ENCODE results near the gene PNPLA2.

The PNPLA2 gene

DNA sequence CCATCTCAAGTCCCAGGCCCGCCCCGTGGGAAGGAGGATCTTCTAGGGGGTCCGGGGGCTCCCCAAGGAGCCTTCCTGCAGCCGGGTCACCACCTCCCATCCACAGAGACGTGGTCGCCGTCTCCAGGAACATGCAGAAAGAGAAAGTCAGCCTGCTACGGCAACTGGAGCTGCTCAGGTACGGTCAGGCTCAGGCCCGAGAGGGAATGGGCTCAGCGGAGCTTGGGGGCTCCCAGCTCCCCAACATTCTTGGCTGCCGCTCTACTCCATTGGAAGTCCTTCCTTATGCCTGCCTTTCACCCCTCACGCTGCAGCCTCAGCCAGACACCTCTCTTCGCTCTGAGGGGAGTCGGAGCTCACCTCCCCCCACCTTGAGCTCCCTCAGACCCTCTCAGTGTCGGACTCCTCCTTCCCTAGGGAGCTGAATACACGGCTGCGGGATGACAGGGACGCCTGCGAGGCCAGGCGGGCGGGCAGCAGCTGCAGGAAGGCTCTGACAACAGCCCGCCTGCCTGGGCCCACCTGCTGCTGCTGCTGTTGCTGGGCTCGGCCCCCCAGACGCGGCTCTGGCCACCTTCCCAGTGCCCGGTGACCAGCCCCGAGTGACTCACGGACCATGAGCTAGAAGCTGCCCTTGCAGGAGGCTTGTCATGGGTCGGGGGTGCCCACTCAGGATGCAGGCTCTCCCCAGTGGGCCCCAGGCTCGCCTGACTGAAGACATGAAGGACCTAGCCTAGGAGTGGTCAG, 12.6 kb downstream of the PNPLA2 start:
- no peak for DNase-seq (ENCODE audit: low spot score)

DNA sequence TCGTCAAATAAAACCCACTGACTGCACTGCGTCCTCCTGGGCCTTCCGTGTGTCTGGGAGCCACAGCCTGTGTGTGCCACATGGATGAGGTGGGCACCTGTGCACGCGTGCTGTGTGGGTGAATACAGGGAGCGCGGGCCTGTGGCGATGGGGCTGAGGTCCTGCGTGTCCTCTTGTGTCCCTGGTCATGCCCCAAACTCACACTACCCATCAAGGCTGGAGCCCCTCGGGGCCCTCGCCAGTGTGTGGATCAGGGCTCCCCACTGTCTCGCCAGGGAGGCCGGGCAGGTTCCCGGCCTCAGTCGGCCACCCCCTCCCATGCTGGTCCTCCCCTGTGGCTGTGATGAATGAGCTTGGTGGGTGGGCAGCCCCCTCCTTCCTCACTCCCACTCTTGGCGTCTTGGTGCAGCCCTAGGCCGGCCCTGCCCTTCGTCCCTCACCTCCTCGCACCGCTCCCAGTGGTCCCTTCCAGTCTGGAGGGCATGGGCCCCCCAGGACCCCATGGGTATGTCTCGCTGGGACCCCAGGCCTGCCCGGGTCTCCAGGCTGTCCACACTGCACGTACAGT, 13.3 kb downstream of the PNPLA2 start:
- no peak for DNase-seq (ENCODE audit: low spot score)

DNA sequence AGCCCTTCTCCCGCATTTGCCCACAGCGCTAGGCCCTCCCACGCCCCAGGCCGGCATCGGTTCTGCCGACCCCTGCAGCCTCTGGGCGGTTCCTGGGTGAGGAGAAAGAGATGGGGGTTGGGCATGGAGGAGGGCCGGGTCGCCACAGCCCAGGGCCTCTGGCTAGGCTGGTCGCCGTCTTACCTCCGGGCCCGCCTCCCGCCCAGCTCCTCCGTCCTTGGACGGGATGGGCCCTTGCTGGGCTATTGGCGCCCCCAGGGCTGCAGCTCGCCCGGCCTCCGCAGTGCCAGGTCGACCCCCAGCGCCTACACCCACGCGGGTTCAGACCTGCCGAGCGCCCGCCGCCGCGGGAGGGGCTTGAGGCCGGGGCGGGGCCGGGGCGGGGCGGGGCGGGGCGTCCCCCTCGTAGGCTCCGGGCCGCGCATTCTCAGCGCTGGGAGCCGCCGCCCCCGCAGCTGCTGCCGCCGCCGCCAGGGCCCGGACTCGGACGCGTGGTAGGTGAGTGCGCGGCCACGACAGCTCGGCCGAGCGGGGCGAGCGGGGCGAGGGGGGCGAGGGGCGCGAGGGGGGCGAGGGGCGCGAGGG, 13.9 kb downstream of the PNPLA2 start, which contains the start of gene CD151:
TSS of gene CD151 (plus strand) at position 424 of the 585 bp plus-strand sequence. CDS start 3,118 bp downstream, outside the sequence.
- DNase-seq (ENCODE audit: low spot score) = peak; percentile 91

DNA sequence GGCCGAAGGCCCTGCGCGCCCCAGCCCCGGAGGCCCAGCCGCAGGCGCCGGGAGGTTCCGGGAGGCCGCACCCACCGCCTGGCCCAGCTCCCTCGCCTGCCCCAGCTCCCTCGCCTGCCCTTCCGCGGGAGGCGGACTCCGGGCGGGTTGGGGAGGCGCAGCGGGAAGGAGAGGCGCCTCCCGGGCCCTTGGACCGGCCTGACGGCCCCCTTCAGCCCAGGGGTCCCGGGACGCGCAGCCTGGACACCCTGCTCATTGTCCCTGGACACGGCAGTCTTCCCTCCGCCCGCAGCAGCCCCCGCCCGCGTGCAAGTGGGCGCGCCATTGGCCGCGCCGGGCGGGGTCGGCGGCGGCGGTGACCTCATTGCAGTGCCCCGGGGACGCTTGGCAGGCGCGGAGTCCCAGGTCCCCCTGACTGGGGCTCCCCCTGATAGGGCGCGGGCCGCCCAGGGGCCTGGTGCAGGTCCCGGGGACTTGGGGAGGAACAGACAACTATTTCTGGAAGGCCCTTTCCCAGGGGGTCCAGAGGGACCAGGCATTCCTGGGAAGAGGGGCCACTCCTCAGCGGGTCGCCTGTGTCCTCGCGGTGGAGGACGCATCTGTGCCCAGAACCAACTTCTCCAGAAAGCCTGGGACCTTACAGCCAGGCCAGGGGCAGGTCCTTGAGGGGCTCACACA, 14.5 kb downstream of the PNPLA2 start:
- DNase-seq (ENCODE audit: low spot score) = peak; percentile 76

DNA sequence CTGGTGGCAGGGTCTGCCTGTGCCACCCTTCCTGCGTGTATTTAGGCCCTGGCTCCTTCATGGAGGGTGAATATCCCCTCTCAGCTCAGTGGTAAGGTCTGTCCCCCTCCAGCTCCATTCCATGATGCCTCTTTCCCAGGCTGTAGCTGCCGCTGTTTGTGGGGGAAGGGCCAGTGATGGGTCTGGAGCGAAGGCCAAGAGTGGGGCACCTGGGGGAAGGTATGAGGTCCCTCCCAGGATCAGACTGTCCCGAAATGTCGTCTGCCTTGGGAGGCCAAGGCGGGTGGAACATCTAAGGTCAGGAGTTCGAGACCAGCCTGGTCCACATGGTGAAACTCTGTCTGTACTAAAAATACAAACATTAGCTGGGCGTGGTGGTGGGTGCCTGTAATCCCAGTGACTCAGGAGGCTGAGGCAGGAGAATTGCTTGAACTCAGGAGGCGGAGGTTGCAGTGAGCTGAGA, 15.2 kb downstream of the PNPLA2 start:
- no peak for DNase-seq (ENCODE audit: low spot score)

DNA sequence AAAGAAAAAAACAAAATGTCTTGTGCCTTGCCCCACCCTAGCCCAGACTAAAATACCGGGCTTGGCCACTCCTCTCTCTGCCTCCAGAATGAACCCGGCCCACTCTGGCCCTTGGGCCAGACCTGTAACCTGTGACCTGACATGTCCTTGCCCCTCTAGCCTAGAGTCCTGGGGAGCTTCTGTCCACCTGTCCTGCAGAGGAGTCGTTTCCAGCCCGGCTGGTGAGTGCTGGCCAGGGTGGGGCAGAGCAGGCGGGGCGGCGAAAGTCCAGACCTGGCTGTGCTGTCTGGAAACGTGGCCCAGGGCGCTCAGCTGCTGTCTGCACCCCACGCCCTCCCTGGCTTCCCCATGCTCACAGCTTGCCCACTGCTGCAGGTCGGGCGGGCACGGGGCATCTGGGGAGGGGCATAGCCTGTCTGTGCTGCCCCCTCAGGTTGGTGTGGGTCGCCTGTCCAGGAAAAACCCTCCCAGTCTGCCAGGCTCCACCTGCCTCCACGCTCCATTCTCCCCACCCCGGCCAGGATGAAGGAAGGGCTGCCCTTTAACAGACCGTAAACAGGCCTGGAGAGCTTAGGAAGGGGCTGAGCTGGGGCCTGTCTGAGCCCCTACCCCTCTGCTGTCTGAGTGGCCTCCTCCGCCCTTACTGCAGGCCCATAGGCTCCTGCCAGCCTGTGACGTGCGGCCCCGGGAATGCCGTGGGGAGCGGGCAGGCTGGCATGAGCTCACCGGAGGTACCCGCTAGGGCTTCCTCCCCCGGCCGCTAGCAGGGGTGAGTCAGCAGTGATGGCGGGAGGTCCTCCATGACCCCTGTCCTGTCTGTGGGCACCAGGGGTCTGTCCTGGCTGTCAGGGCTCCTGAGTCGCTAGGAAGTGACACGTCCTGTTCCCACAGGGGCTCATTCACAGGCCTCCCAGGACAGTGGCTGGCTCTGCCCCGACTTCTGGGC, 15.9 kb downstream of the PNPLA2 start:
- DNase-seq (ENCODE audit: low spot score) = peak; percentile 83

DNA sequence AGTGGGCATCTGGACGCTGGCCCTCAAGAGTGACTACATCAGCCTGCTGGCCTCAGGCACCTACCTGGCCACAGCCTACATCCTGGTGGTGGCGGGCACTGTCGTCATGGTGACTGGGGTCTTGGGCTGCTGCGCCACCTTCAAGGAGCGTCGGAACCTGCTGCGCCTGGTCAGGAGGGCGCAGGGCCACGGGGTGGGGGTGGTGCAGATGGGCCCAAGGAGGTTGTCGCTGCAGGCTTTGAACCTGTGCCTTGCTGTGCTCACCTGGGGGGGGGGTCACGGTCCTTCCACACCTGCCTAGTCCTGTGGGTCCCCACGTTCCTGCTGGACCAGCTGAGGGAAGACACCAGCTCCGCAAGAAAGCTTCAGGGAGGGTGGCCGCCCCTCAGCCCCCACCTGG, 17.6 kb downstream of the PNPLA2 start:
- no peak for DNase-seq (ENCODE audit: low spot score)

DNA sequence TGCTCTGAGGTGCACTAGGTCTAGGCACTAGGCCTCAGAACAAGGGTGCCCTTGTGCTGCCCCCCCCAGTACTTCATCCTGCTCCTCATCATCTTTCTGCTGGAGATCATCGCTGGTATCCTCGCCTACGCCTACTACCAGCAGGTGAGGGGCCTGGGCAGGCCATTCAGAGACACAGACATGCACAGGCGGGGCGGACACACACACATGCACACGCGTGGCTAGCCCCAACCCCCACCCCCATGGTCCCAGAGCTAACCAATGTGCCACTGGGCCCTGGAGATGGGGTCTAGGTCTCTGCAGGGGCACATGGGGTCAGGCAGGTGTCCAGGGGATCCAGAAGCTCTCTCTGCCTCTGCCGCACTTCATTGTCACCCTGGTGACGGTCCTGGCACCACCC, 18.0 kb downstream of the PNPLA2 start:
- DNase-seq (ENCODE audit: low spot score) = no peak

DNA sequence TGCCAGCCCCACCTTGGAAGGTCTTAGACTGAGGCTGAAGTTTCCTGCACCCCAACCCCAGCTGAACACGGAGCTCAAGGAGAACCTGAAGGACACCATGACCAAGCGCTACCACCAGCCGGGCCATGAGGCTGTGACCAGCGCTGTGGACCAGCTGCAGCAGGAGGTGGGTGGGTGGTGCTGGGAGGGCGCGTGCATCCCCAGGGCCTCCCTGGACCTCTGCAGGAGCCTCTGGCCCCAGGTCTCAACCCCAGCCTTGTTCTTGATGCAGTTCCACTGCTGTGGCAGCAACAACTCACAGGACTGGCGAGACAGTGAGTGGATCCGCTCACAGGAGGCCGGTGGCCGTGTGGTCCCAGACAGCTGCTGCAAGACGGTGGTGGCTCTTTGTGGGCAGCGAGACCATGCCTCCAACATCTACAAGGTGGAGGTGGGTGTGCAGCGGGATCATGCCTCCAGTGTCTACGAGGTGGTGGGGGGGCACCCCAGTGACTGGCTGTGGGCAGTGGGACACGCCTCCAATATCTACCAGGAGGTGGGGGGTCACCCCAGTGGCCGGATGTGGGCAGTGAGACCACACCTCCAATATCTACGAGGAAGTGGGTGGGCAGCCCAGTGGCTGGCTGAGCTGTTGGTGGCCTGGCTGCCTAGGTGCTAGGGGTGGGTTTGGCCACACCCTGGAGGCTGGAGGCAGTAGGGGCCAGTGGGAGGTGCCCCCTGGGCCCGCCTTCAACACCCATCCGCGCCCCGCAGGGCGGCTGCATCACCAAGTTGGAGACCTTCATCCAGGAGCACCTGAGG, 18.7 kb downstream of the PNPLA2 start:
- DNase-seq (ENCODE audit: low spot score) = no peak

DNA sequence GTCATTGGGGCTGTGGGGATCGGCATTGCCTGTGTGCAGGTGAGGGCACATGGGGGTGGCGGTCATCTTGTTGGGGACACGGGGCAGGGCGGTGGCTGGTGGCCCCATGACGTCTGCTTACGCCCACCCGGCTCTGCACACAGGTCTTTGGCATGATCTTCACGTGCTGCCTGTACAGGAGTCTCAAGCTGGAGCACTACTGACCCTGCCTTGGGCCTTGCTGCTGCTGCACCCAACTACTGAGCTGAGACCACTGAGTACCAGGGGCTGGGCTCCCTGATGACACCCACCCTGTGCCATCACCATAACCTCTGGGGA, 19.2 kb downstream of the PNPLA2 start:
- DNase-seq (ENCODE audit: low spot score) = no peak

DNA sequence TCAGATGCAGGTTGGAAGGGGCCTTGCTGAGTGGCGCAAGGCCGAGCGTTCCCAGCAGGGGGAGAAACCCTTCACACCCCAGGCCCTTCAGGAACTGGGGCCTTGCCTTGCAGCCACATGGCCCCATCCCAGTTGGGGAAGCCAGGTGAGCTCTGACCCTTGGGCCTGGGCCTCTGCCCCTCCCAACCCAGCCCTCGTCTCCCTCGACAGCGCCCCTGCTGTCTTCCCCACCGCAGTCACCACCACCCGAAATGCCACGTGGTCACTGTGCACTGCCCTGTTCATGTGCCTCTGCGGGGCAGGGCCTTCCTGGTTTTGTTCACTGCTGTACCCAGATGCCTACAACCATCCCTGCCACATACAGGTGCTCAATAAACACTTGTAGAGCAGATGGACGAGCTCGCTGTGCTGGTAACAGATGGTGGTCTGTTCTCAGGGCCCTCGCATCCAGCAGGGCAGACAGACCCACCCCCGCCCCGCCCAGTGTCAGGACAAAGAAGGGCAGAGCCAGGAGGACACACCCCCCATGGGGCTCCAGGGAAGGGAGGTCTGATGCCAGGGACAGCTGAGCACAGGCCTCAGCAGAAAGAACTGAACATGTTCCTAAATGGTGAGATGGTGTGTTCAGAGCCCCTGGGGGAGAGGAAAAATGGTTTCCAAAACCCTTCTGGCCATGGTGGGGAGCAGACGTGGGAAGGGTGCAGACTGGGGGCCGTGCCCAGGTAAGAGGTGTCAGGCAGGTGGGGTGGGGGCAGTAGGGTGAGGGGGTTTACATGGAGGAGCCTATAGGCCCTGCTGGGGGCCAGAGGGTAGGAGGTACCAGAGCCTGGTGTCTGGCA, 19.9 kb downstream of the PNPLA2 start:
- DNase-seq (ENCODE audit: low spot score) = peak; percentile 58

DNA sequence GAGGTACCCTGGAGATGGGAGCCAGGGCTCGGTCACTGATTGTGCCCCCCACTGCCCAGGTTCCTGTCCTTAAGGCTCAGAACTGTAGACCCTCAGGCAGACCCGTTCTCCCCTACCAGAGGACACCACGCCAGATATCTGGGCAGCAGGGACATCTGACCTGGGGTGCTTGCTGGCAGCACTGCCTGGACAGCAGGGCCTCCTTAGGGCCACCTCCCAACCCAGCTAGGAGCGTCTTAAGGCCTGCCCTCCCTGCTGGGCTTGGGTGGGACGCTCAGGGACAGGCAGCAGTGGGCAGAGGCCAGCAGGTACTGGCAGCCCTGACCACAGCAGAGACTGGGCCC, 20.5 kb downstream of the PNPLA2 start:
- no peak for DNase-seq (ENCODE audit: low spot score)

DNA sequence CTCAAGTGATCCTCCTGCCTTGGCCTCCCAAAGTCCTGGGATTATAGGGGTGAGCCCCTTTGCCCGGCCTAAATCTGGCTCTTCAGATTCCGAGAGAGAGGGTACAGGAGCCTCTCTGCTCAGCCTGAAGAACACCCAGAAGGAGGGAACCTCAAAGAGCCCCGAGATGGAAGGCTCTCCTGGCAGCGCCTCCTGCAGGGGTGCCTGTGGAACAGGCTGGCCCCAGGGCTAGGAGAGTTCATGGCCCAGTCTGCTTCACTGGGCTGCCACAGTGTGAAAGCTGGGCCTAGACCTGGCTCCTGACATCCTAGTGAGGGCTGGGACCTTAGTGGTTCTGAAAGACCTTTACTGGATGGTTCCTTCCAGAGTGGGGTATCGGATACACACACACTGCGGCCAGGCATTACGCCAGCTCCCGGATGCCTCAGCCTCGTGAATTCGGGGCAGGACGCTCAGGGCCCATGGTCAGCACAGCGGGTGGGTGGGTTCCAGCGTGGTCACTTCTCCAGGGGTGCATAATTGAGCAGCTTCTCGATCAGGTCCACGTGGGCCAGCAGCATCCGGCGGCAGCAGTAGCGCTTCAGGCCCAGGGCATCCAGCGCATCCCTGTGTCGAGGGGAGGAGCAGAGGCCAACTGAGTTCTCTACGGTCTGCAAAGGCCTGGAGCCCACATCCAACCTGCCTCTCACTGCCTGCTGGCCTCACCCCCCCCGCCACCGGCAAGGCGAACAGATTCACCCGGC, 21.3 kb downstream of the PNPLA2 start:
- DNase-seq (ENCODE audit: low spot score) = no peak

DNA sequence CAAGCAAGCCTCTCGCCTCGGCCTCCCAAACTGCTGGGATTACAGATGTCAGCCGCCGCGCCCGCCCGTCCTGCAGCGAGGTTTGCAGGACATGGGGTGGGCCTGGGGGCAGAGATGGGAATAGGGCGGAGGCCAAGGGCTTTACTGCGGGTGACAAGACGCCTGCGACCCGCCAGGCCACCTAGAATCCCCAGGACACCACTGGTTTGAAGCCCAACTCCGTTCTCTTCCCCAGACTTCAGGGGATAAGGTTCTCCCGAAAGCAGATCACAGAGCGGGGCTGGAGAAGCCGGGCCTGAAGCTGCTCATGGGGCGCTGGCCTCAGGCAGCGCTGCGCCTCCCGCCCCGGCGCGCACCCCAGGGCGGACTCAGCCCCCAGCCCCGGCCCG, 23.3 kb downstream of the PNPLA2 start:
- DNase-seq (ENCODE audit: low spot score) = no peak

DNA sequence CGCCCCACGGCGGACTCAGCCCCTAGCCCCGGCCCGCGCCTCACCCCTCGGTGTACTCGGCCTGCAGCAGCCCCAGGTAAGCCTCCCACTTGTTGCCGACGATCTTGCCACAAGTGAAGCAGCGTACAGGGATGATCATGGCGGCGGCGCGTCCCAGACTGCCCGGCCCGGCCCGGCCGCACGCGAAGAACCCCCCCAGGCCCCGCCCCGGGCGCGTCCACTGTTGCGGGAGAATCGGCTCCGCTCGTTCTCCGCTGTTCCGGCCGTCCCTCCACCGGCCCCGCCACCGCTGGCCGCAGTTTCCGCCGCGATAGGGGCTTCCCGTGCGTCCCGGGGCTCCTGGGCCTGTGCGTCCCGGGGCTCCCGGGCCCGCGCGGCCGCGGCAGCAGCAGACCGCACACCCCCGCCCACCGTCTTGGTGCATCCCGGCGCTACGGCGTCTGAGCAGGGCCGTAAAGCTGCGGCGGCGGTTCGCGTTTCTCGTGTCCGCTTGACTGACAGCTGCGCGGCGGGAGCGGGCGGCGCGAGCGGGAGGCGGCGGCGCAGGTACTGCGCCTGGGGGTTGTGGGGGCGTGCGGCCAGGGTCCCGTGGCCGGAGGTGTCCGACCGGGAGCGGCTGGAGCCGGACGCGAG, 23.8 kb downstream of the PNPLA2 start, which contains the start of the genes POLR2L and TSPAN4:
TSS of gene POLR2L (minus strand) at position 160 of the 633 bp plus-strand sequence. CDS start at position 139, 21 bp downstream.
TSS of gene TSPAN4 (plus strand) at position 483 of the 633 bp plus-strand sequence. CDS start 7,453 bp downstream, outside the sequence.
- peak; percentile 94 for DNase-seq (ENCODE audit: low spot score)

DNA sequence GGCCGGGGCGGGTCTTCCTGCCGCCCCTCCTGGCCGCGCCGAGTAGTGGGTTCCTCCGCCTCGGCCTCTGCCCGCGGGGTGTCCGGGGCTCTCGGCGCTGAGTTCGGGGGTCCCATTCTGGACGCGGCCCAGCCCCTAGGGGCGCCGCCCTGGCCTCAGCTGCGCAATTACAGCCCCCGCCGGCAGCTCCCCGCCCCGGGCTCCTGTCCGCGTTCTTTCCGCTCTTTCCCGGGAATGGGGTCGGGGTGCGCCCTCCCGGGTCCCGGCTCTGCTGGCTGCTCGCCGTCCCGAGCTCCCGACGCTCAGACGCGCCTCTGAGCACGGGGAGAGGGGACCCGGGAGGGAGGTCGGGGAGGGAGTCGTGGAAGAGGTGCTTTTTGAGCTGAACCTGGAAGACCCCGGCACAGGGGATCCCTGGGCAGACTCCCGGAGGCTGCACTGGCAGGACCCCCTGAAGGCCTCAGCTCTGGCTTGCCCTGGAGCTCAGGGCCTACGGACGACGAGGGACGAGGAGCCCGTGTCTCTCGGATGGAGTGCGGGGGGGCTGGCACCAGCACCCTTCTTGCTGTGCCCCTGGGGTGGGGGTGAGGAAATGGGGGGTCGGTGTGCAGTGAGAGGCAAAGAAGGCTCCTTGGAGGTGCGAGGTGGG, 24.5 kb downstream of the PNPLA2 start:
- no peak for DNase-seq (ENCODE audit: low spot score)

DNA sequence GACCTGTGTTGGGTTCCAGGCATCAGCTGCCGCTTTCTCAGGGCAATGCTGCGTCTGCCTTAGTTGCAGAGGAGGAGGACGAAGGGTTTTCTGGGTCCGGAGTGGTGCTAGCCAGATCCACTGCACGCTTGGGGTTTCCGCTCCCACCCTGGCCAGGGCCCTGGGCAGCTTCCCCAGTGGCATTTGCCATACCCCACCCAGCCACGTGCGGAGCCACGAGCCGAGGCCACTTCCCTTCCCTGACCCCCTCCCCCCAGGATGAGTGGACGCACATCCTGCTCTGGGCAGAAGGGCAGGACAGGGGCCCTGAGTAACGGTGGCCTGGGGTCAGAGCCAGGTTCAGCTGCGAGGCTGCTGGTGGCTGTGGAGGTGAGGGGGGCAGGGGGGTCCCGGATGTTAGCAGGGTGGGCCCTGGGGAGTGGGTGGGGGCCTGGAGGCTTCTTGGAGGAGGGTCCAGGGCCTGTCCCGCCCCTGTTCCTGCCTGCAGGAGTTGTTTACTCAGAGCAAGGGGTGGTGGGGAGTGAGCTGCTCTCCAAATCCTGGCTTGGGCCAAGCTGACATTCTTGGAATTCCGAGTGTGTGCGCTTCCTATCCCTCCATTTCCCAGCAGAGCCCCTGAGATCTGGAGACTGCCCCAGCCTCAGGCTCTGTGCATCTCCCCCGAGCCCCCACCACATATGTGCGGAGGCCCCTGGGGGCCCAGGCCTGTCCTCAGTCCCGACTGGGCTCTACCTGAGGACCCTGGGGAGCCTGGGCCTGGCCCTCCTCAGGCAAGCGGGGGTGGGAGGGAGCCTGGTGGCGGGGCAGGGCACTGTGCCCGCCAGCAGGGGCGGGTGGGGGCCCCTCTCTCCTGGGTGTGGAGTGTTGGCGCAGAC, 25.3 kb downstream of the PNPLA2 start:
- peak; percentile 94 for DNase-seq (ENCODE audit: low spot score)

Data from GM03348 (cell line).